ENCODE results near the gene KBTBD8.

KBTBD8 gene

DNA sequence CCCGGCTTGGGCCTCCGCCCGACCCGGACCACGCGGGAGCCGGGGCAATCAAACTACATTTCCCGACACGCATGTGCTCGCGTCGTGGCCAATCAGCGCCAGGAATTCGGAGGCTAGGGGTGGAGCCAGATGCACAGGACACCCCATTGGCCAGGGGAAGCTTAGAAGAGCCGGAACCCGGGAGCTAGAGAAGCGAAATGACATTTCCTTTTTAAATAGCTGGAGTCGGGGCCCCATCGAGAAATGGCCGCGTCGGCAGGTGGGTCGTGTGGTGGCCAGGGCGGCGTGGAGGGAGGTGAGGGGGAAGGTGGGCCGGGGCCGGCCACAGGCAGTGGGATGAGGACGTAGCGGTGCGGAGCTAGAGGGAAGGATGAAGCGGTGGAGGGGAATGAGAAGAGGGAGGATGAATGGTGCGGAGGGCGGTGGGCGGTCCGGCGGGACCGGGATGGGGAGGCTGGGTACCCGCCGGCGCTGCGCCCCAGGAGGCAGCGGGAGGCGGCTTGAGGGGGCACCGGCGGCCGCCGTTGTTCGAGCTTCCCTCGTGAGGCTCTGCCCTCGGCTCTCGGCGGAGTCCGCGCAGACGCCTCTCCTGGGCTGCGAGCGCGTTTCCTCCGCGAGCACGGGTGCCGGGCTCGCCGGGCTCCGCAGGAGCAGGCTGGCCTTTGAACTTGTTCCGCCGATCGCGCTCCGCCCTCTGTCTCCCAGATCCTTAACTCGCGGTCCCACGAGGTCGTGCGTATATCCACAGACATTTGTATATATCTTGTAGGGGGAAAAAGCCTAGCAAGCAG is at the start of gene KBTBD8:
Gene KBTBD8, plus strand, starts transcription at position 195 of the 791 bp plus-strand sequence. Its CDS starts 49 bp downstream, at position 244.
- in situ Hi-C loops (cut with MboI; ENCODE audit: low pct_unique_long_range_greater_than_20kb, low sequenced_read_pairs), result no loop called here
- peak; percentile 100 for DNase-seq

GRCh38 chr3:66948838-66949237 is 49.3 kb upstream of the KBTBD8 start:
- no peak for DNase-seq
- in situ Hi-C loops (cut with MboI; ENCODE audit: low pct_unique_long_range_greater_than_20kb, low sequenced_read_pairs), result no loop called here

- no peak for DNase-seq
- in situ Hi-C loops (cut with MboI; ENCODE audit: low pct_unique_long_range_greater_than_20kb, low sequenced_read_pairs), result no loop called here
These were observed 48.2 kb upstream of the KBTBD8 start for GRCh38 chr3:66949898-66950297.

DNA sequence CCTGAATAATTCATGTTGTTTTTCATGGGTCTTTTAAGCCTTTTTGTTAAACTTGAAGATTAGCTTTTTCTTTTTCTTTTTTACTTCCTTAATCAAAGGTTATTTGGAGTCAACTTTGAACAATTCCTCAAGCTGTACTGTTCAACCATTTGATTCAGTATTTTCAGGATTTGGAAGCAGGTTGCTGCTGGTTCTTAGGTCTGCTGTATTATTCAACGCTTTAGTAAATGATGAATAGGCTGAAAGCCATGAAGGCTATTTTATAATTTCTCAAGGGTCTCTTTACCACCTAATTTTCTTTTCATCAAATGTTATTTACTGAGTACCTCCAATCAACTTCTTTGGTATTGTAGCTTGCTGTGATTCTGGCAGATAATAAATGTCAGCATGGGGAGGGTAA is 45.8 kb upstream of the KBTBD8 start:
- in situ Hi-C loops (cut with MboI; ENCODE audit: low pct_unique_long_range_greater_than_20kb, low sequenced_read_pairs), result no loop called here
- DNase-seq, result no peak

GRCh38 chr3:66953934-66954445 is 44.1 kb upstream of the KBTBD8 start:
- in situ Hi-C loops (cut with MboI; ENCODE audit: low pct_unique_long_range_greater_than_20kb, low sequenced_read_pairs), result no loop called here
- DNase-seq, result no peak

DNA sequence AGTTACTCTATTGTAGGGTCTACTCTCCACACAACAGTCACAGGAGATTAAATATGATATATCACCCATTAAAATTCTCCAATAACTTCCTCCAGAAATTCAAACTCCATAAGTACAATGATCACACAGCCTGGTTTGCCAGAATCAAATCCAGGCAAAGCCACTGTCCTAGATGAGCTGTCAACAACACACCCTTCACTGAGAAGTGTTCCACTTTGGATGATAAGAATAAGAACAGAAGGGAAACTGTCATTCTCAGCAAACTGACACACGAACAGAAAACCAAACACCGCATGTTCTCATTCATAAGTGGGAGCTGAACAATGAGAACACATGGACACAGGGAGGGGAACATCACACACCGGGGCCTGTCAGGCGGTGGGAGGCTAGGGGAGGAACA is 41.4 kb upstream of the KBTBD8 start:
- in situ Hi-C loops (cut with MboI; ENCODE audit: low pct_unique_long_range_greater_than_20kb, low sequenced_read_pairs), result no loop called here
- no peak for DNase-seq

- no peak for DNase-seq
- in situ Hi-C loops (cut with MboI; ENCODE audit: low pct_unique_long_range_greater_than_20kb, low sequenced_read_pairs), result no loop called here
These were observed 40.7 kb upstream of the KBTBD8 start for GRCh38 chr3:66957367-66957766.

GRCh38 chr3:66958067-66958466 is 40.0 kb upstream of the KBTBD8 start:
- in situ Hi-C loops (cut with MboI; ENCODE audit: low pct_unique_long_range_greater_than_20kb, low sequenced_read_pairs), result no loop called here
- no peak for DNase-seq

- in situ Hi-C loops (cut with MboI; ENCODE audit: low pct_unique_long_range_greater_than_20kb, low sequenced_read_pairs), result no loop called here
- no peak for DNase-seq
These were observed 35.4 kb upstream of the KBTBD8 start for GRCh38 chr3:66962664-66963063.

GRCh38 chr3:66971245-66971644 is 26.9 kb upstream of the KBTBD8 start:
- in situ Hi-C loops (cut with MboI; ENCODE audit: low pct_unique_long_range_greater_than_20kb, low sequenced_read_pairs), result no loop called here
- no peak for DNase-seq

- peak; percentile 78 for DNase-seq
- in situ Hi-C loops (cut with MboI; ENCODE audit: low pct_unique_long_range_greater_than_20kb, low sequenced_read_pairs), result no loop called here
These were observed 26.1 kb upstream of the KBTBD8 start for GRCh38 chr3:66971891-66972551.

GRCh38 chr3:66980791-66981190 is 17.3 kb upstream of the KBTBD8 start:
- in situ Hi-C loops (cut with MboI; ENCODE audit: low pct_unique_long_range_greater_than_20kb, low sequenced_read_pairs), result no loop called here
- DNase-seq, result no peak

DNA sequence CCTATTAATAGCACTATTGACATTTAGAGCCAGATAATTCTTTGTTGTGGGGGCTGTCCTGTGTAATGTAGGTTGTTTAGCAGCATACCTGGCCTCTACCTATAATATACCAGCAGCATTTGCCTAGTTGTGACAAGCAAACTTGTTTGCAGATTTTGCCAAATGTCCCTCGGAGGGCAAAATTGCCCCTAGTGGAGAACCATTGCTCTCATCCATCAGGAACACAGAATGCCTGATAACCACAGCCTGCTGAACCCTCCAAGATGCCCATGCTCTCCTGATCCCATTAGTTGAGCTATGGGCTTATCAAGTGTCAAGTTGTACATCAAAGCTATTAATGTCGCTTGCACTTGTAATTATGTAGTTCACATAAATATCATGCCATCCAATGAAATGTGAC is 15.0 kb upstream of the KBTBD8 start:
- in situ Hi-C loops (cut with MboI; ENCODE audit: low pct_unique_long_range_greater_than_20kb, low sequenced_read_pairs), result no loop called here
- no peak for DNase-seq

GRCh38 chr3:66985336-66985920 is 12.7 kb upstream of the KBTBD8 start:
- DNase-seq, result no peak
- in situ Hi-C loops (cut with MboI; ENCODE audit: low pct_unique_long_range_greater_than_20kb, low sequenced_read_pairs), result no loop called here

DNA sequence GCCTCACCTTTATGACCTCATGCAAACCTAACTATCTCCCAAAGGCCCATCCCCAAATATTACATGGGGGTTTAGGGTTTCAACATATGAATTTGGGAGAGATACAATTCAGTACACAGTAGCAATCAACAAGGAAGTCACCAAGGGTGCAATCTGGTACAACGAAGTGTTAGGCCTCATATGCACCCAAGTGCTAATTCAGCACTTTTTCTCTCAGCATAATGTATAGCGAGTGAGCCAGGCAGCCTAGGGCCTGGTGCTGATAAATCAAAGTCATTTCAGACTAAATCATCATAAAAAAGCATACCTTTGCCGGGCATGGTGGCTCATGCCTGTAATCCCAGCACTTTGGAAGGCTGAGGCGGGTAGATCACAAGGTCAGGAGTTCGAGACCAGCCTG is 11.7 kb upstream of the KBTBD8 start:
- no peak for DNase-seq
- in situ Hi-C loops (cut with MboI; ENCODE audit: low pct_unique_long_range_greater_than_20kb, low sequenced_read_pairs), result no loop called here

DNA sequence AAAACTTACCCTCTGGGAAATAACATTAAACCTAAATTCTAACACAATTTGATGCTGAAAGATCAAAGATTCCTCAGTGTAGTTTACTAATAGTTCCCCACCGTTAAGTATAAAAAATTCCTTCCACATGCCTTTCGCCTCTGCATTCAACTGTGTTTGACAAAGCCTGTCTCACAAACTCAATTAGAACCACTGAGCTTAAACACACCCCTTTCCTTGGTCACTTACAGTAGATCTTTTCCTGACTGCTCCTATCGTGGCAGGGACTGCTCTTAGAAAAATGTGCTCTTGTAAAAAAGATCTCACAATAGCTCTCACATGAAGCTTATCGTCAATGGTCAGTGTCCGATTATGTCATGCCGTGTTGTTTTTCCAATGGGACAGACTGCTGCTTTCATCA is 8.9 kb upstream of the KBTBD8 start:
- in situ Hi-C loops (cut with MboI; ENCODE audit: low pct_unique_long_range_greater_than_20kb, low sequenced_read_pairs), result no loop called here
- no peak for DNase-seq

- in situ Hi-C loops (cut with MboI; ENCODE audit: low pct_unique_long_range_greater_than_20kb, low sequenced_read_pairs), result no loop called here
- DNase-seq, result peak; percentile 35
These were observed 8.0 kb upstream of the KBTBD8 start for GRCh38 chr3:66989860-66990696.

- in situ Hi-C loops (cut with MboI; ENCODE audit: low pct_unique_long_range_greater_than_20kb, low sequenced_read_pairs), result no loop called here
- DNase-seq, result peak; percentile 23
These were observed 6.6 kb upstream of the KBTBD8 start for GRCh38 chr3:66991459-66991858.

DNA sequence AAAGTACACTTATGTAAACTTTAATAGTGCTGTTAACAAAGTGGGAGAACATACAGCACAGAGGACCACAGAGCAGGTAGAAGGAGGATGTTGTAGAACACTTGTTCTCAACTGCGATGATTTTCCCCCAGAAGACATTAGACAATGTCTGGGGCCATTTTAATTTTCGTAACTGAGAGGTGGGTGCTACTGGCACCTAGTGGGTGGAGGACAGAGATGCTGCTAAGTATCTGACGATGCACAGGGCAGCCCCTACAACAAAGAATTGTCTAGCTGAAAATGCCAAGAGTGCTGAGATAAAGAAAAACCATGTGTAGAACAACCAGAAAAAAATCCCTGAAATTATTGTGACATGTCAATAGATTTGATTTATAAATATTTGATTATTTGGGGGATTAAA is 5.0 kb upstream of the KBTBD8 start:
- in situ Hi-C loops (cut with MboI; ENCODE audit: low pct_unique_long_range_greater_than_20kb, low sequenced_read_pairs), result no loop called here
- DNase-seq, result no peak
